ENCODE results near the gene FBXL7. TPM values are rescaled to one million over a fixed set of nuclear protein-coding genes. Genes with fewer than 3 reads are reported as not detected.

Gene FBXL7
- total and polyA plus RNA-seq, 2 experiments from 2014 or later: 3.2 to 7.5 TPM

GRCh38 chr5:15823398-15823797 is 323.4 kb downstream of the FBXL7 start:
- Histone ChIP-seq H3K27ac (no peak overlapping the region), H3K9me2 (ENCODE audit: insufficient read depth) (no peaks in the 10 kb centered on the region), H3K9me3 (ENCODE audit: low read depth) (no peaks in the 10 kb centered on the region), H3F3A (ENCODE audit: insufficient read depth) (no peaks in the 10 kb centered on the region), H2AFZ (no peak overlapping the region), H3K79me2 (ENCODE audit: insufficient read depth) (no peaks in the 10 kb centered on the region; the same call in 1 of the 2 replicates), H3K4me1 (ENCODE audit: insufficient read depth) (peaks cover 9% of the 10 kb centered on the region), H4K20me1 (ENCODE audit: insufficient read depth) (0 out of 2 replicates have a peak, but pooled peaks cover 5% of the 10 kb centered on the region), H3K9ac (no peak overlapping the region), H3K27me3 (replicated peaks; ENCODE audit: insufficient read depth) (no peaks in the 10 kb centered on the region; the same call in 1 of the 2 replicates), H3K4me3 (no peak overlapping the region), H3K36me3 (ENCODE audit: low read depth) (no peaks in the 10 kb centered on the region), H3K4me2 (ENCODE audit: unreplicated experiment) (no peak overlapping the region)
- WGBS, 2 experiments (ENCODE audit: low coverage in 1 of 2, low lambda C conversion rate in 2 of 2, missing lambda C conversion rate in 2 of 2): 51 to 52% methylated on average over 2 of the region's 2 CpGs
- TF ChIP-seq EZH2phosphoT487 (IDR thresholded peaks at IDR 0.05; ENCODE audit: insufficient read depth, low read depth) (no peak), EZH2 (IDR thresholded peaks at IDR 0.05; ENCODE audit: insufficient read depth, poor library complexity, severe bottlenecking) (no peak)
- in situ Hi-C loops (cut with MboI): no loop called here
- DNase-seq: peak; percentile 70

DNA sequence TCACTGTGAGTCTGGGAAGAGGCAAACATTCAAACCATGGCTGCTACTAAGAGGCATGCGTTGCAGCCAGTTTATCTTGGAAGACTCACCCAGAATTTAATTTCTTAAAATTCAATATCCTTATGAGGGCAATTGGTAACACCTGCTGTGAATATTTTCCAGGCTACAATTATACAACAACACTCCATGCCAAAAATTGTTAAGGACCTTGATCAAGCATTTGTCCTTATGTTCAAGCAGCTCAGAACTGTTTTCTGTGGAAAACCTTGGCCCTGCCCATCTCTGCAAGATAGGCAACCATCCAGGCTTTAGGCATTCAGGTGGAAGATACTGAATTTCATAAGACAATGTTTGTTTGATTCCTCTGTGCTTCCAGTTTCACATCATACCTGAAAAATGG is 327.8 kb downstream of the FBXL7 start:
- 92 to 100% methylated on average over 1 of the region's 1 CpG for WGBS, 2 experiments (ENCODE audit: low coverage in 1 of 2, low lambda C conversion rate in 2 of 2, missing lambda C conversion rate in 2 of 2)
- H3K4me2 ChIP-seq (ENCODE audit: unreplicated experiment): no peak overlapping the region

DNA sequence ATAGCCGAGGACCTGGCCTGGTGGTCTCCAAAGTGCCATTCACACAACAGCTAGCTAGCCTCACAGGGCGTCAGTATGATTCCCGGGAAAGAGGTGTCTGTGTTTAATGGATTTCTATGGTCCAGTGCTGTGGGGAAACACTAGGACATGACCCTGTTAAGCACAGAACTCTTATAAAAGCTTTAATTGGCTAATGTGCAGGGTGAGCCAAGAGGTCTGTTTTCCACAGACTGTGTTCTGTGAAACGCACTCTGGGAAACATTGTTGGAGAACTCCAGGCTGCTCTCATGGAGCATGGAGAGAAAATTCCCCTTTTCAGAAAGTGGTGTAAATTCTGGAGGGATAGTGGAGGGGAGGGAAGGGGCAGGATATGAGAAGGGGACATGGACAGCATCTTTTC is 331.4 kb downstream of the FBXL7 start:
- TF ChIP-seq EZH2phosphoT487 (IDR thresholded peaks at IDR 0.05; ENCODE audit: insufficient read depth, low read depth) (no peak), EZH2 (IDR thresholded peaks at IDR 0.05; ENCODE audit: insufficient read depth, poor library complexity, severe bottlenecking) (no peak)

More for the DNA sequence above, 327.8 kb downstream of the FBXL7 start:
- no peak overlapping the region for H2AFZ ChIP-seq
- 0 out of 2 replicates have a peak, but pooled peaks cover 5% of the 10 kb centered on the region for H4K20me1 ChIP-seq (ENCODE audit: insufficient read depth)
- no peak overlapping the region for H3K27ac ChIP-seq
- no peaks in the 10 kb centered on the region; the same call in 1 of the 2 replicates for H3K4me1 ChIP-seq (ENCODE audit: insufficient read depth)
- no peak overlapping the region for H3K4me3 ChIP-seq
- no peaks in the 10 kb centered on the region; the same call in 1 of the 2 replicates for H3K27me3 ChIP-seq (replicated peaks; ENCODE audit: insufficient read depth)
- H3K9me2 ChIP-seq (ENCODE audit: insufficient read depth): no peaks in the 10 kb centered on the region
- no peaks in the 10 kb centered on the region for H3K9me3 ChIP-seq (ENCODE audit: low read depth)
- TF ChIP-seq EZH2phosphoT487 (IDR thresholded peaks at IDR 0.05; ENCODE audit: insufficient read depth, low read depth): no peak
- TF ChIP-seq EZH2 (IDR thresholded peaks at IDR 0.05; ENCODE audit: insufficient read depth, poor library complexity, severe bottlenecking): no peak
- H3K36me3 ChIP-seq (ENCODE audit: low read depth): no peaks in the 10 kb centered on the region
- H3K79me2 ChIP-seq (ENCODE audit: insufficient read depth): no peaks in the 10 kb centered on the region; the same call in none of the 2 replicates
- H3K9ac ChIP-seq: no peak overlapping the region
- no peaks in the 10 kb centered on the region for H3F3A ChIP-seq (ENCODE audit: insufficient read depth)
- no peak for DNase-seq
- in situ Hi-C loops (cut with MboI): no loop called here

DNA sequence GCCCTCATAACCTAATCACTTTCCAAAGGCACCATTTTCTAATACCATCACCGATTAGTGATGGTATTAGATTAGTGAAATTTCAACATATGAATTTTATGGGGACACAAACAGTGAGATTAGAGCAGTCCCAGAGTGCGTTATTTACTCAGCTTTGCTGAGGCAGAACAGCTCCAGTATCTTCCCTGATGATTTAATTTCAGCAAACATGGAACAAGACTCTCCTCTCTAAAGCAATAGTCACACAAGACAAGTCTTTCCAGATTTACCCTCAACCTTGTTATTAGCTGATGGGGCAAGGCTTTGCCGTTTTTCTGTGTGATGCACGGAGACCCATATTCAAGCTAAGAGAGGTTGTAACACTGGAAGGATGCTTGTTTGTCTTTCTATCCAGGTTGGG is 333.4 kb downstream of the FBXL7 start:
- Histone ChIP-seq H3K79me2 (ENCODE audit: insufficient read depth) (peaks cover 3% of the 10 kb centered on the region; the same call in 1 of the 2 replicates), H3K9me2 (ENCODE audit: insufficient read depth) (no peaks in the 10 kb centered on the region), H3K4me2 (ENCODE audit: unreplicated experiment) (no peak overlapping the region), H3K36me3 (ENCODE audit: low read depth) (no peaks in the 10 kb centered on the region), H3K4me1 (ENCODE audit: insufficient read depth) (peaks cover 21% of the 10 kb centered on the region), H4K20me1 (ENCODE audit: insufficient read depth) (no peaks in the 10 kb centered on the region), H2AFZ (no peak overlapping the region), H3K27me3 (replicated peaks; ENCODE audit: insufficient read depth) (no peaks in the 10 kb centered on the region), H3K4me3 (no peak overlapping the region), H3K9ac (no peak overlapping the region), H3K27ac (no peak overlapping the region), H3F3A (ENCODE audit: insufficient read depth) (peaks cover 24% of the 10 kb centered on the region), H3K9me3 (ENCODE audit: low read depth) (no peaks in the 10 kb centered on the region)
- DNase-seq: no peak
- in situ Hi-C loops (cut with MboI): no loop called here
- TF ChIP-seq EZH2 (IDR thresholded peaks at IDR 0.05; ENCODE audit: insufficient read depth, poor library complexity, severe bottlenecking) (no peak), EZH2phosphoT487 (IDR thresholded peaks at IDR 0.05; ENCODE audit: insufficient read depth, low read depth) (no peak)
- 95% methylated on average over 4 of the region's 4 CpGs for WGBS, 2 experiments (ENCODE audit: low coverage in 1 of 2, low lambda C conversion rate in 2 of 2, missing lambda C conversion rate in 2 of 2)

More for the DNA sequence above, 331.4 kb downstream of the FBXL7 start:
- Histone ChIP-seq H3K36me3 (ENCODE audit: low read depth) (no peaks in the 10 kb centered on the region), H3K27me3 (replicated peaks; ENCODE audit: insufficient read depth) (no peaks in the 10 kb centered on the region; the same call in 1 of the 2 replicates), H3K4me3 (no peak overlapping the region), H3K4me1 (ENCODE audit: insufficient read depth) (peaks cover 21% of the 10 kb centered on the region), H2AFZ (no peak overlapping the region), H4K20me1 (ENCODE audit: insufficient read depth) (0 out of 2 replicates have a peak, but pooled peaks cover 5% of the 10 kb centered on the region), H3K9me3 (ENCODE audit: low read depth) (no peaks in the 10 kb centered on the region), H3K27ac (no peak overlapping the region), H3K79me2 (ENCODE audit: insufficient read depth) (peaks cover 3% of the 10 kb centered on the region), H3K9me2 (ENCODE audit: insufficient read depth) (no peaks in the 10 kb centered on the region), H3K9ac (no peak overlapping the region), H3F3A (ENCODE audit: insufficient read depth) (peaks cover 24% of the 10 kb centered on the region), H3K4me2 (ENCODE audit: unreplicated experiment) (no peak overlapping the region)
- 88 to 93% methylated on average over 4 of the region's 4 CpGs for WGBS, 2 experiments (ENCODE audit: low coverage in 1 of 2, low lambda C conversion rate in 2 of 2, missing lambda C conversion rate in 2 of 2)
- in situ Hi-C loops (cut with MboI): no loop called here
- DNase-seq: no peak

Data from GM23248 (cell line).